Retinal pigment epithelial cell (primary cell): ENCODE measurements around the gene NEK5.
"Not testable (repeated sequence)": the region's sequence is repeated elsewhere in the genome, so short reads cannot be mapped to it uniquely, and the experiment has no call there.

ENCODE experiments used
- DNase-seq: peaks from one replicate; pipeline ENCODE4 v3.0.0-alpha.2; 2010; ENCODE audit warnings: low read depth
- H3K4me3 ChIP-seq: 2 replicates; pipeline ENCODE4 v1.5.1; 2011; ENCODE audit warnings: mild to moderate bottlenecking, low read length, control low read depth, moderate library complexity
- CTCF ChIP-seq: conservative IDR thresholded peaks from 2 replicates; pipeline ENCODE4 v1.5.1; 2011; ENCODE audit warnings: low read depth, low read length, control low read depth, inconsistent platforms

Gene NEK5

DNA sequence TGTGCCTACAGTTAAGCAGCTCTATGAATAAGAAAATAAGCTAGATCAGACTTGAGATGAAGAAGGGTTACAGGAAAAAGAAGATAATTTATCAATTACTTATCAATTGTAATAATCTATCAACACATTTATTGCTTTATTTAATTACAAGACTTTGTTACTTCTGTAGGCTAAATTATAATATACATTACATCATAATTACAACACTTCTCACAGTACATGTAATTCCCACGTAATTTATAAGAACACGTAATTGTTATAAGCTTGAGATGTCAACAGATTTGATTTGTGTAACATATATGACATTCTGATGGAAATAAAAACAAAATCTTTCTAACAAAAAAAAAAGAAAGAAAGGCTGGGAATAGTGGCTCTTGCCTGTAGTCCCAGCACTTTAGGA lies 36.8 kb downstream of the NEK5 start:
- no peak for TF ChIP-seq CTCF
- no peak overlapping the region for H3K4me3 ChIP-seq
- no peak for DNase-seq

- no peak for DNase-seq
- no peak overlapping the region for H3K4me3 ChIP-seq
- TF ChIP-seq CTCF, result no peak
Measured at GRCh38 chr13:52091473-52091872, 37.4 kb downstream of the NEK5 start.

DNA sequence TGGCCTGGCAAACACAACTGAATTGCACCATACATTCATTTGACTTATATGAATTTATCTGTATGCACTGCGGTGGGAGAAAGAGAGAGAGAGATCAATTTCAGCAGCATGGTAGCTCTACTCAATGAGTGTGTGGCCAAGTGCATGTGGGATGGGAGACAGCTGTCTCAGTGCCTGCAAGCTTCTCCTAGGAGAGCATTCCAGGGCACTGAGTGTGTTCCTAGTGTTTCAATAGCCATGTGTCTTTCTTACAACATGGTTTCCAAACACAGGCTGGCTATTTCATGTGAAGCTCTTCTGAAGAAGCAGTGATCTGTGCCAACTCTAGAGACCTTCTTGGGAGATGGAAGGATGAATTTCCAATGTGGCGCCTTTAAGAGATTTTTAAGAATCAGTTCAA lies 43.5 kb downstream of the NEK5 start:
- DNase-seq, result no peak
- H3K4me3 ChIP-seq, result no peak overlapping the region
- no peak for TF ChIP-seq CTCF

DNA sequence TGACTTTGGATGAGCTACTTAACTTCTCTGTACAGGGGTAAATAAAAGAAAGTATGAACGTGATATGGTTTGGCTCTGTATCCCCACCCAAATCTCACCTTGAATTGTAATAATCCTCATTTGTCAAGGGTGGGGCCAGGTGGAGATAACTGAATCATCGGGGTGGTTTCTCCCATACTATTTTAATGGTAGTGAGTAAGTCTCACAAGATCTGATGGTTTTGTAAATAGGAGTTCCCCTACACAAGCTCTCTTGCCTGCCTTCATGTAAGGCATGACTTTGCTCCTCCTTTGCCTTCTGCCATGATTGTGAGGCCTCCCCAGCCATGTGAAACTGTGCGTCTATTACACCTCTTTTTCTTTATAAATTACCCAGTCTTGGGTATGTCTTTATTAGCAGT lies 43.9 kb downstream of the NEK5 start:
- H3K4me3 ChIP-seq, DNase-seq: not testable (repeated sequence)

GRCh38 chr13:52082601-52083000 lies 46.3 kb downstream of the NEK5 start:
- no peak for DNase-seq
- no peak for TF ChIP-seq CTCF
- H3K4me3 ChIP-seq, result no peak overlapping the region

DNA sequence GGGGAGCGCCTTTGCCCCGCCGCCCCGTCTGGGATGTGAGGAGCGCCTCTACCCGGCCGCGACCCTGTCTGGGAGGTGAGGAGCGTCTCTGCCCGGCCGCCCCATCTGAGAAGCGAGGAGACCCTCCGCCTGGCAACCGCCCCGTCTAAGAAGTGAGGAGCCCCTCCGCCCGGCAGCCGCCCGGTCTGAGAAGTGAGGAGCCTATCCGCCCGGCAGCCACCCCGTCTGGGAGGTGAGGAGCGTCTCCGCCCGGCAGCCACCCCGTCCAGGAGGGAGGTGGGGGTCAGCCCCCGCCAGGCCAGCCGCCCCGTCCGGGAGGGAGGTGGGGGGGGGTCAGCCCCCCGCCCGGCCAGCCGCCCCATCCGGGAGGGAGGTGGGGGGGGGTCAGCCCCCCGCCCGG lies 49.0 kb downstream of the NEK5 start:
- not testable (repeated sequence) for H3K4me3 ChIP-seq, DNase-seq

- TF ChIP-seq CTCF, result no peak
- DNase-seq, result no peak
- no peak overlapping the region for H3K4me3 ChIP-seq
Measured at GRCh38 chr13:52070929-52071523, 57.8 kb downstream of the NEK5 start.

GRCh38 chr13:52067237-52067636 lies 61.6 kb downstream of the NEK5 start:
- TF ChIP-seq CTCF, result no peak
- H3K4me3 ChIP-seq, result no peak overlapping the region
- DNase-seq, result no peak
